ENCODE data around the gene AKNA. TPM values are rescaled to one million over a fixed set of nuclear protein-coding genes. Genes with fewer than 3 reads are reported as not detected.

Gene AKNA
- total RNA-seq, 1 donor from 2014 or later, result 6.3 TPM

DNA sequence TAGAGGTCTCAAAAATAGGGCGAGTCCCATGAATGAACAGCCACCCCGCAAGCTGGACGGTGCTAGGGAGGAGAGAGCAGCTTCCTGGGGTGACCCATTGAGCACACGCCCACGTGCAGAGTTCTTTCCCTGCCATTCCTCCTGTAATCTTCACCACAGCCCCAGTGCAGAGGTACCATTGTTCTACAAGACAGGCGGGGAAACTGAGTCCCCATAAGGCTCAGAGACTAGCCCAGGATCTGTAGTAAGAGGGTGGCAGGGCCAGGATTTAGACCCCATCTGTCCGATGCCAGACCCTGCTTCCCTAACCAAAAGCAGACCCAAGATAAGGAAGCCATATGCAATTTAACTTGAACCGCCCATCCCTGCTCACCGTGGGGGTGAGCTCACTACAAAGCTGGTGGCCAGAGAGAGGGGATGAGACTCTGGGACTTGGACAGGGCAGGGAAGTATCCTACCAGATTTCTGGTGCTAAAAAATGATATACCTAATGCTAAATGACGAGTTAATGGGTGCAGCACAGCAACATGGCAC lies 101.6 kb downstream of the AKNA start:
- Histone ChIP-seq H3K27ac (replicated peaks) (no peak overlapping the region), H3K9me3 (replicated peaks) (no peaks in the 10 kb centered on the region), H3K36me3 (no peaks in the 10 kb centered on the region), H3K4me1 (peaks cover 2% of the 10 kb centered on the region), H3K27me3 (ENCODE audit: low read depth) (no peaks in the 10 kb centered on the region), H3K4me3 (no peak overlapping the region)
- peak; percentile 2 for DNase-seq
- intact Hi-C loops (cut with micrococcal nuclease), result no loop called here
- TF ChIP-seq, protein P1, sequence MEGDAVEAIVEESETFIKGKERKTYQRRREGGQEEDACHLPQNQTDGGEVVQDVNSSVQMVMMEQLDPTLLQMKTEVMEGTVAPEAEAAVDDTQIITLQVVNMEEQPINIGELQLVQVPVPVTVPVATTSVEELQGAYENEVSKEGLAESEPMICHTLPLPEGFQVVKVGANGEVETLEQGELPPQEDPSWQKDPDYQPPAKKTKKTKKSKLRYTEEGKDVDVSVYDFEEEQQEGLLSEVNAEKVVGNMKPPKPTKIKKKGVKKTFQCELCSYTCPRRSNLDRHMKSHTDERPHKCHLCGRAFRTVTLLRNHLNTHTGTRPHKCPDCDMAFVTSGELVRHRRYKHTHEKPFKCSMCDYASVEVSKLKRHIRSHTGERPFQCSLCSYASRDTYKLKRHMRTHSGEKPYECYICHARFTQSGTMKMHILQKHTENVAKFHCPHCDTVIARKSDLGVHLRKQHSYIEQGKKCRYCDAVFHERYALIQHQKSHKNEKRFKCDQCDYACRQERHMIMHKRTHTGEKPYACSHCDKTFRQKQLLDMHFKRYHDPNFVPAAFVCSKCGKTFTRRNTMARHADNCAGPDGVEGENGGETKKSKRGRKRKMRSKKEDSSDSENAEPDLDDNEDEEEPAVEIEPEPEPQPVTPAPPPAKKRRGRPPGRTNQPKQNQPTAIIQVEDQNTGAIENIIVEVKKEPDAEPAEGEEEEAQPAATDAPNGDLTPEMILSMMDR (IDR thresholded peaks at IDR 0.05; ENCODE audit: borderline replicate concordance), result no peak

DNA sequence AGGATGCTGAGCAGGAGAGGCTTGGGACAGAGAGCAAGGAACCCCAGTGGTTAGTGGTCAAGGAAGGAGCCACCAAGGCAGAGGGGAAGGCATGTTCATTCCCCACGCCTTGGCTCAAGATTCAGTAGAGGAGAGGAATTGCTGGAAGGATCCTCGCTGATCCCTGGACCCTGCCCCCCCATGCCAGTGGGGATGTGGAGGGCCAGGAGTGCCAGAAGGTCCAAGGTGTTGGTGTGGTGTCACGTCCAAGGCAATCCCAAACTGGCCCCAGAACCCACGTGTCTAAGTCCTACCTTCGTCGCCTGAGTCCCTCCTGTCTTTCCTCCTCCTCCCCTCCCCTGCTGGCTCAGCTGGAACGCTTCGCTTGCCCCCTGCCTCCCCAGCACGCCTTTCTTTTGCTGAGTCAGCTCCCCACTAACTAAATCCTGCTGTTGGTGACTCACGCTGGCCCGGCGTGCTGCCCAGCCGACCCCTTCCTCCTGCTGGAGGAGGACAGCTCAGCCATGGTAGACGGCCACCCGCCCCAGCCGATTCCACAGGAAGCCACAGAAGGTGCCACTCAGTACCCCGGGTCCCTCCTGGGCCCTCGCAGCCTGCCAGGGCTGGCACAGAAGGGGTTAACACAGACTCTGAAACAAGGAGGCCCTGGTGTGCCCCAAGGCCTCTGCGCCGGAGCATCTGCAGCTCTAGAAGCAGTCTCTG lies 102.5 kb downstream of the AKNA start:
- H3K4me1 ChIP-seq, result peaks cover 9% of the 10 kb centered on the region
- no peak overlapping the region for H3K27ac ChIP-seq (replicated peaks)
- TF ChIP-seq, protein P1 (IDR thresholded peaks at IDR 0.05; ENCODE audit: borderline replicate concordance), result no peak
- intact Hi-C loops (cut with micrococcal nuclease), result no loop called here
- H3K4me3 ChIP-seq, result no peak overlapping the region
- DNase-seq, result peak; percentile 12
- H3K36me3 ChIP-seq, result no peaks in the 10 kb centered on the region
- H3K27me3 ChIP-seq (ENCODE audit: low read depth), result no peaks in the 10 kb centered on the region
- no peaks in the 10 kb centered on the region for H3K9me3 ChIP-seq (replicated peaks)

DNA sequence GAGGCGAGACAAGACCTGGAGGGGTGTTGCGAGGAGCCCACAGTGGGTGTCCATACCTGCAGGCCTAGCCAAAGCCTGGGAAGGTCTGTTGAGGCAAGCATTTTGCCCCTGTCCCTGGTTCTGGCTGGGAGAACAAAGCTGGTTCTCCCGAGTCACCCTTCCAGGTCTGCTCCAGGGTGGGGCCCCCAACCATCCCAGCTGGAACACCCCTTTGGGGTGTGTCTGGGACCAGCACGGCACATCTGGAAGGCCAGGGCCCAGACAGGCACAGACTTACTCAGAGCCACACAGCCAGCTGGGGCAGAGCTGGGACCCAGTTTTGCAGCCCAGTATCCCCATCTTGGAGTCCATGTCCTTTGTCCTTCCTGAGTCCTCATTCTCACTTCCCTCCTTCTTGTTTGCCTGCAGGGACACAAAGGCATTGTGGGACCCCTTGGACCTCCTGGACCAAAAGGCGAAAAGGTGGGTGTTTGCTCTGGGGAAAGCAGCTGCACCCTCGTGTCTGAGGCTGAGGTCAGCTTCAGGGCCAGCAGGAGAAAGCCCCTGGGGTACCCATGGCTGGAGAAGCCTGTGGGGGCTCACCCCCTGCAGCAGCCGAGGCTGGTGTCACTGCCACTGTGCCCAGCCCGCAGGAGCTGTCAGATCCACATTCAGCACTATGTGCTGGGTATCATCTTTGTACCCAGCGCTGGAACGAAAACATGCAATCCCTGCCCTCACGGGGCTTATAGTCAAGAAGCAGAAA lies 103.3 kb downstream of the AKNA start:
- no peaks in the 10 kb centered on the region for H3K27me3 ChIP-seq (ENCODE audit: low read depth)
- H3K27ac ChIP-seq (replicated peaks), result no peak overlapping the region
- intact Hi-C loops (cut with micrococcal nuclease), result no loop called here
- peak; percentile 6 for DNase-seq
- H3K9me3 ChIP-seq (replicated peaks), result no peaks in the 10 kb centered on the region
- peaks cover 9% of the 10 kb centered on the region for H3K4me1 ChIP-seq
- TF ChIP-seq, protein P1 (IDR thresholded peaks at IDR 0.05; ENCODE audit: borderline replicate concordance), result no peak
- no peak overlapping the region for H3K4me3 ChIP-seq
- no peaks in the 10 kb centered on the region for H3K36me3 ChIP-seq

Other genes starting within 250 kb of the AKNA start
- gene COL27A1, start 232.4 kb downstream of the AKNA start, total RNA-seq, result 6.4 TPM
- not detected for gene ORM1, start 64.9 kb downstream of the AKNA start, total RNA-seq
- gene ORM2, start 58.1 kb downstream of the AKNA start, total RNA-seq, result not detected
- gene WHRN, start 117.5 kb upstream of the AKNA start, total RNA-seq, result 0.80 TPM
- gene ATP6V1G1, start 199.8 kb upstream of the AKNA start, total RNA-seq, result 81.1 TPM
- 3.5 TPM for gene TMEM268, start 223.3 kb upstream of the AKNA start, total RNA-seq